Testis (tissue), 2 donors: ENCODE measurements around the gene CDKN3.

Experiments used
- CTCF ChIP-seq, 3 experiments: fragments of 450-650 bp in 2 of 3; fragments of 200-600 bp in 1 of 3; sonication (generic) in 1 of 3; IDR thresholded peaks; one replicate each; pipeline ENCODE4 v1.5.1; 2016 to 2019; ENCODE audit warnings: antibody characterized with exemption in 3 of 3, mild to moderate bottlenecking in 2 of 3, moderate library complexity in 1 of 3
- POLR2A ChIP-seq: fragments of 450-650 bp; IDR thresholded peaks from one replicate; pipeline ENCODE4 v1.6.1; 2017; ENCODE audit warnings: antibody characterized with exemption, mild to moderate bottlenecking, moderate library complexity

GRCh38 chr14:54347044-54347443 is 49.8 kb upstream of the CDKN3 start:
- TF ChIP-seq CTCF (IDR thresholded peaks at IDR 0.05) (no peak), POLR2A (no peak)
